H1 (cell line): ENCODE data around the gene TADA2B.

Experiments used
- CREB1 ChIP-seq: IDR thresholded peaks from 2 replicates; pipeline ENCODE4 v1.6.1; 2012; ENCODE audit warnings: inconsistent platforms
- CTCF ChIP-seq, 3 experiments: IDR thresholded peaks; 1 replicate in 2 of 3; 2 replicates in 1 of 3; pipeline versions ENCODE4 v1.5.1 to v1.6.1; 2011; ENCODE audit warnings: low read length in 3 of 3, mild to moderate bottlenecking in 3 of 3, inconsistent platforms in 2 of 3, low read depth in 1 of 3, moderate library complexity in 1 of 3; ENCODE audit not compliant: insufficient read depth in 1 of 3; ENCODE audit errors: control extremely low read depth in 1 of 3
- GTF2F1 ChIP-seq: IDR thresholded peaks from 2 replicates; pipeline ENCODE4 v1.6.1; 2012; ENCODE audit warnings: low read depth, low read length, improper control_type of control experiment, borderline replicate concordance
- RAD21 ChIP-seq, 2 experiments: IDR thresholded peaks in 1 of 2; conservative IDR thresholded peaks in 1 of 2; 2 replicates each; pipeline ENCODE4 v1.6.1; 2011; ENCODE audit warnings: low read depth in 2 of 2, low read length in 2 of 2, improper control_type of control experiment in 1 of 2, inconsistent platforms in 1 of 2, mild to moderate bottlenecking in 1 of 2, moderate library complexity in 1 of 2
- ZNF274 ChIP-seq: IDR thresholded peaks from 2 replicates; pipeline ENCODE4 v1.7.0; 2012; ENCODE audit warnings: low read length, borderline replicate concordance; ENCODE audit errors: extremely low read depth

- TF ChIP-seq CTCF (IDR thresholded peaks at IDR 0.05; ENCODE audit: control extremely low read depth in 1 of 3, insufficient read depth in 1 of 3, low read depth in 1 of 3, low read length in 3 of 3) (no peak), GTF2F1 (no peak), RAD21 (IDR thresholded peaks at IDR 0.05 in 1 of 2, conservative IDR thresholded peaks at IDR 0.05 in 1 of 2; ENCODE audit: low read depth in 2 of 2, low read length in 2 of 2) (no peak), ZNF274 (no peak), CREB1 (no peak)
Observed at GRCh38 chr4:7083597-7084563, 40.7 kb downstream of the TADA2B start.
